Posterior vena cava (tissue), 2 donors: ENCODE data around the gene STK32B. TPM values are rescaled to one million over a fixed set of nuclear protein-coding genes. Genes with fewer than 3 reads are reported as not detected.

Experiments
- DNase-seq: peaks from one replicate; pipeline ENCODE4 v3.0.0-alpha.2; 2020; ENCODE audit warnings: low spot score
- intact Hi-C, 2 donors: fragments of 100-400 bp; cut with DNase I; formaldehyde crosslinking; loops; one replicate each; pipeline versions ENCODE4 v1.14.1 to v1.14.2; 2022 to 2023
- total RNA-seq, 2 donors: library from RNA; stranded (reverse); fragmentation: NEBNext Ultra II Directional; extraction: Animal tissue kit (Norgen Biotek cat#: 25700); gene quantifications; one replicate each; pipeline ENCODE4 v1.2.1, GENCODE V29; 2021
- donor health status: DM: yes; HTN: yes; CAD: no.
- donor health status: DM: yes; HTN: yes; CAD: no.

The STK32B gene
- total RNA-seq, 2 donors from 2014 or later, result 3.1 to 3.5 TPM

DNA sequence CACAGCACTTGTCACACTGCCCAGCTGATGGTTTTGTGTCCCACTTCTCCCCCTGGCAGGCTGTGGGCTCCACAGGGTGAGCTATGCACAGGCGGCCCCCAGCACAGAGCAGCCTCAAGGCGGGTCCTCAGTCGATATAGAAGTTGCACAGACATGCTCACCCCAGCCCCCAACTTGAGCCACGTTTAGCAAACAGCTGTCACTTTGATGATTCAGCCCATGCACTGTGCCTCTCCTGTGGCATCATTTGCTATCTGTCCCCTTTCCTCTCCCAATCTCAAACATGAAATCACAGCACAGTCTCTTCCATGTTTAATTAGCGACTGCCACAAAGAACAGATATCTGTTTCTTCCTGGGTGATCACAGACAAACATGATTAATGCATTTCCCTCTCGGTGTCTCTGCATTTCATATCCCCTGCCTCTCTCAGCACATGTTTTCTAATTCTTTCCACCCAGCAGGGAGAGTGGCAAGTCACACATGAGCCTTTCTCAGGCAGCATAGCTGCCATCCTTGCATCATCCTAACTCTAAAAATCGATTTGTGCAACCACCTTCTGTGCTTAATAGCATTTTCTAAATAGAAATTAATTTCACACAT is 452.2 kb downstream of the STK32B start:
- intact Hi-C loops, result no loop called here
- DNase-seq, result no peak

- DNase-seq, result no peak
- intact Hi-C loops, result no loop called here
These were observed 453.2 kb downstream of the STK32B start for GRCh38 chr4:5504486-5504885.

DNA sequence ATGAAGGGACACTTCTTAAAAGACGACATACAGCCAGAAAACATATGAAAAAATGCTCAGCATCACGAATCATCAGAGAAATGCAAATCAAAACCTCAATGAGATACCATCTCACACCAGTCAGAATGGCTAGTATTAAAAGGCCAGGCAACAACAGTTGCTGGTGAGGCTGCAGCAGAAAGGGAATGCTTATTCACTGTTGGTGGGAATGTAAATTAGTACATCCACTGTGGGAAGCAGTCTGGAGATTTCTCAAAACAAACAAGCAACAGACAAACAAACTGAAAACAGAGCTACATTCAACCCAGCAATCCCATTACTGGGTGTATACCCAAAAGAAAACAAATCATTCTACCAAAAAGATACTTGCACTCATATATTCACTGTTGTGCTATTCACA is 459.2 kb downstream of the STK32B start:
- DNase-seq, result no peak
- intact Hi-C loops, result no loop called here

- DNase-seq, result no peak
- intact Hi-C loops, result no loop called here
These were observed 460.5 kb downstream of the STK32B start for GRCh38 chr4:5511791-5512190.

GRCh38 chr4:5515646-5516045 is 464.4 kb downstream of the STK32B start:
- intact Hi-C loops, result no loop called here
- no peak for DNase-seq

DNA sequence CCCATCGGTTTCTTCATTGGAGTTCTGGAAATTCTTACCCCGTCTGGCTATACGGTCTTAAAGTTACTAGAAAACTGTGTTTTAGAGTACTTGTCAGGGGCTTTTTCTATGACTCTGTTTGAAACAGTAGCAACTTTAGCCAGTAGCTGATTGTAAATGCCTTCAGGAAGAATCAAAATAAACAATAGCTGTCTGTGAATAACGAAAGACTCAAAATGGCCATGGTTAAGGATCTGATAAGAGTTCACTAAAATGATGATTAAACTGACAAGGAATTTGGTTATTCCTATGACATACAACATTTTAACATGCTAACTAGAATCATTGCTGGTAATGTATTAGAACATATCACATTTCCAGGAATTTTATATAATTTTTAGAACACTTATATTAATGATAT is 466.1 kb downstream of the STK32B start:
- intact Hi-C loops, result no loop called here
- DNase-seq, result no peak

DNA sequence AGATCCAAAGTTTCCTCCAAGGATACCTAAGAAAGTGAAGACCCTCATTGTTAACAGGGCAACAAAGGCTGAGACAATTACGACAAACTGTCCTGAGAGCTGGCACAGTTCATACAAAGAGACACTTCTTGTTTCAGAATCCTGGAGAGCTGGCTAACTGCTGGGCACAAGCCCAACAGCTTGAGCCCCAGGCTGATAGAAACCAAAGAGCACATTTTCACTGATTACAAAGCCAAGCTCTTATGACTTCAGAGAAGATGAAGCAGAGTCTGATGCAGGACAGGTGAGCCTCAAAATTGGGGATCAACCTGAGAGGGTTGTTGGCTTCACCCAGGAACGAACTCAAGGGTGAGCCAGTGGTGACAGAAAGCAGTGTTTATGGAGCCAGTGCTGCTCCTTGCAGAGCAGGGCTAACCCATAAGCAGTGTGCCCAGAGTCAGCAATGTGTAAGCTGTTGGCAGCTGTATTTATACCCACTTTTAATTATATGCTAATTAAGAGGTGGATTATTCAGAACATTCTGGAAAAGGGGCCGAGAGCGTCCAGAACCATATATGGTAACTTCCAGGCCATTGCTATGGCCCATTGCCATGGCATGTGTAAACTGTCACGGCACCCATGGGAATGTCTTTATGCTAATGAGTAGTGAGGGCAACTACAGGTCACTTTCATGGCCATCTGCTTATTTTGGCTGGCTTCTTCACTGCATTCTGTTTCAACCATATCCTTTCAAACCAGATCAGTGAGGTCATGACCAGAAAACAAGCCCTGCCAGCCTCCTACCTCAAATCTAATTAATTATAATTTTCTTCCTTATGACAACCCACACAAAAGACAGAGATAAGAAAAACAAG is 473.4 kb downstream of the STK32B start:
- no peak for DNase-seq
- intact Hi-C loops, result no loop called here

DNA sequence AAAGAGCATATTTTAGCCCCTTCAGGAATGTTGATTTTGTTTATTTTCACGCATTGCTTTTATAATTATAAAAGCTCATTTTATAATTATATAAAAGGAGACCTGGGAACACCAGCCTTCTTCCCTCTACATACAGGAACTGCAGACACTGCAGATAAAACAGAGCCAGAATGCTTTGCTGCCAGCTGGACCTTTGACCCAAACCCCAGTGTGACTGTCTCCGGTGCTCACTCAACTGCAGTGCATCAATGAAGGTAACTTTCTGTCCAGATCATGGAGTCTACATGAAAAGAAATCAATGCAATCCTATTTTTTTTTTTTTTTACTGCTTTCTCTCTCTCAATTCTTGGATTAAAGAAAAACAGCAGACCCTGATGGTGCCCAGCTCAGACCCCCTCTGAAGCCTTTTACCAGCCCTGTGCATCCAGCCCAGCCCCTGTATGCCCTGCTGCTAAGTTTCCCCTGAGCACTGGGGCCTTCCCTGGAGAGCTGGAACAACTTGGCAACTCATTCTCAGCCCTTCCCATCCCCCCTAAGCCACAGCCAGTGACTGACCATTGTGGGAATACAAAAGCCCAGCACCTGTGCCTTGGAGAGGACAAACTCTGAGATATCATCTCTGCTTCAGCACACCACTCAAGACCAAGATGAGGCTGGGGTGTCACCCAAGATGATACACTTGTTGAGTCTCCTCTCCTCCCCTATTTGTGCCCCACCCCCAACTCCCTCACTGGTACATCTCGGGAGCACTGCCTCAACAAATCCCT is 475.0 kb downstream of the STK32B start:
- intact Hi-C loops, result no loop called here
- no peak for DNase-seq

DNA sequence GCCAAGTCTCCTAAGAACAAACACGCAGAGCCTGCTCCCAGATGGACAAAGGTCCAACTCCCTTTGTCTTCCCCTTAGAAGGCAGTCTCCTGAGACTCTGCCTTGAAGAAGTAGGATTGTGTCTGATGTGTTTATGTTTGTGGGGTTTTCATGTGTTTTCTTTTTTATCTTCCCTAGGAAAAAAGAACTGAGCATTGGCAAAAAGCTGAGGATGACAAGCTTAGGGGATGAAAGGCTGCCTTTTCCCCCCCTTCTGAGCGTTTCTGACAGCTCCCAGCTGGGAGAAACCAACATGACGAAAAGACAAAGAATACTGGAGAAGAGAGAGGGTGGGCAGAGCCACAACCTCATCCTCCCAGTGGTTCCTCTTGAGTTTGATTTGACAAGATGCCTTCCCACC is 475.9 kb downstream of the STK32B start:
- intact Hi-C loops, result no loop called here
- DNase-seq, result no peak

- intact Hi-C loops, result no loop called here
These were observed 476.8 kb downstream of the STK32B start for GRCh38 chr4:5528031-5528436.

GRCh38 chr4:5532100-5532499 is 480.8 kb downstream of the STK32B start:
- intact Hi-C loops, result no loop called here
- DNase-seq, result no peak

More at GRCh38 chr4:5528031-5528436, 476.8 kb downstream of the STK32B start:
- DNase-seq, result no peak

DNA sequence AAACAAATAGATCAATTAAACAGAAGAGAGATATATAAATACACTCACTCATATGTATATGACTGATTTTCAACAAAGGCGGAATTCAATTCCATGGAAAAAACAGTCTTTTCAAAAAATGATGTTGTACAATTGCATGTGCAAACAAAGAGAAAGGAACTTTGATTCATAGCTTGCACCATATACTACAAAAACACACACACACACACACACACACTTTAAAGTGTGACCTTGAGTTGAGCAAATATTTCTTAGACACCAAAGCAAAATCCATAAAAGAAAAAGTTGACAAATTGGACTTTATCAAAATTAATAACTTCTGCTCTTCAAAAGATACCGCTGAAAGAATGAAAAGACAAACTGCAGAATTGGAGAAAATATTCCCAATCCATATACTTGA is 488.3 kb downstream of the STK32B start:
- no peak for DNase-seq

DNA sequence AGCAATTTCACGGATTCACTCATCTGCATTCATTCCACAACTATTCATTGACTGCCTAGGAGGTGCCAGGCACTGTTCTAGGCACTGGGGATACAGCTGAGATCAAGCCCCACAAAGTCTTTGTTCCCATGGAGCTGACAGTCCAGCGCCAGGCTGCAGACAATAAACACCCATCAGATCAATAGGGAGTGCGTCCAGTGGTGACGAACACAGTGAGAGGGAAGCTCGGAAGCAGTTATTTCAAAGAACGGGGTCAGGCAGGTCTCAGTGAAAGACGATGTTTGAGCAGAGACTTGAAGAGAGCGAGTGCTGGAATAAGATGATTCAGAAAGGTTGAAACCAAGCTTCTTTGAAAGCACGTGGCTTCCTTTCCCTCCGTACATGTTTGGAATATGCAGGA is 489.9 kb downstream of the STK32B start:
- DNase-seq, result no peak
- intact Hi-C loops, result no loop called here

More for the DNA sequence above, 488.3 kb downstream of the STK32B start:
- intact Hi-C loops, result no loop called here

DNA sequence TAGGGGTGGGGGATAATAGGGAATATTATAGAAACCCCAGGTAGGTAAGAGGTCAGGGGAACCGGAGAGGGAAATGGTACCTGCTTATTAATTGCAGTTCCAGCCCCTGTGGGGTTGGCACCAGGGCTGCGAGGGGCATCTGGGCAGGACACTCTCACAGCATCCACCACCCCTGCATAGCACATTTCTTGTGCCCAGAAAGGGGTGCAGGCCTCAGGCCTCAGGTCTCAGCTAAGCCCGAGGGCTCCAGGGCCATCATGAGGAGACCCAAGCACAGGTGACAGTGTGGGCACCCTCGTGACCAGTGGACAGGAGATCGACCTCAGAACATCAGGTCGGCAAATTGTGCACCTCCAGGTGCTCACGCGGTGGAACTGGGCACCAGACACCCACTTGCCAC is 492.4 kb downstream of the STK32B start:
- DNase-seq, result no peak
- intact Hi-C loops, result no loop called here

GRCh38 chr4:5544762-5545161 is 493.5 kb downstream of the STK32B start:
- intact Hi-C loops, result no loop called here
- DNase-seq, result no peak

DNA sequence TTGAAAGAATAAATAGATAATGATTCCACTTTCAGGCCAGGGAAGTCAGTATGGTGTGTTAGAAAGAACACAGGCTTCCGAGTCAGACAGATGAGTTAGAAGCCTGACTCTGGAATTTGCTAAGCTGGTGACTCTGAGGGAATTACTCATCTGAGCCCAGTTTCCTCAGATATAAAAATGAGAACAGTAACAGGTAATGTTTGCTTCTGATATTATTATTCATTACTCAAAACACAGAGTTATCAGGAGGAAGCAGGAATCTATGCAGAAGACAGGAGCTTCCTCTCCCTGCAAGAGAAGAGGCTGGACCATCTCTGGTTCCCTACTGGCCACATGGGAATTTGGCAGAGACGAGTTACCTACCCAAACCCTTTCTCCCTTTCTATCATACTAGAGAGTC is 494.0 kb downstream of the STK32B start:
- DNase-seq, result no peak
- intact Hi-C loops, result no loop called here

GRCh38 chr4:5547651-5548249 is 496.5 kb downstream of the STK32B start:
- DNase-seq, result no peak
- intact Hi-C loops, result no loop called here
